A549 (cell line): ENCODE measurements around the gene PMVK. TPM values are rescaled to one million over a fixed set of nuclear protein-coding genes. Genes with fewer than 3 reads are reported as not detected.

Experiments used
- ATAC-seq, 2 experiments: fragments of 200-7000 bp in 1 of 2; fragments of >200 bp in 1 of 2; cut with Nextera tagmentation in 1 of 2; cut with Tn5 transposase in 1 of 2; 3 replicates each; pipeline versions ENCODE4 v1.8.0 to v1.9.1; 2018 to 2020; ENCODE audit warnings: mild to moderate bottlenecking in 1 of 2, moderate library complexity in 1 of 2
- CTCF ChIA-PET: fragments of 300-600 bp; sonication (Branson Sonifier 250); formaldehyde crosslinking; extraction: SDS; loops from one replicate; lab custom pipeline; 2021; ENCODE audit warnings: antibody characterized with exemption, inconsistent platforms; lab: Yijun Ruan, JAX
- POLR2A ChIA-PET: fragments of 350-600 bp; formaldehyde crosslinking; extraction: SDS; loops from one replicate; lab custom pipeline; 2021; ENCODE audit warnings: antibody characterized with exemption, inconsistent platforms; lab: Yijun Ruan, JAX
- DNase-seq, 2 experiments: peaks; one replicate each; pipeline versions ENCODE4 v3.0.0 to v3.0.0-alpha.2; 2011 to 2016; ENCODE audit warnings: low read depth in 1 of 2, low spot score in 1 of 2
- FAIRE-seq: peaks from 2 replicates; lab custom pipeline; 2011; peaks lifted over from hg19 to GRCh38; lab: Jason Lieb, UNC
- H3K27ac ChIP-seq, 2 experiments: fragments of >200 bp; sonication (Bioruptor Twin); formaldehyde crosslinking; 3 replicates each; pipeline ENCODE4 v1.5.1; 2016 to 2017
- H3K4me1 ChIP-seq: fragments of >200 bp; sonication (Bioruptor Twin); formaldehyde crosslinking; 3 replicates; pipeline ENCODE4 v1.6.1; 2016
- H3K4me2 ChIP-seq: fragments of >200 bp; sonication (Bioruptor Twin); formaldehyde crosslinking; 3 replicates; pipeline ENCODE4 v1.6.1; 2016
- H3K4me3 ChIP-seq: fragments of >200 bp; sonication (Bioruptor Twin); formaldehyde crosslinking; 3 replicates; pipeline ENCODE4 v1.5.1; 2016
- H3K9me3 ChIP-seq: fragments of >200 bp; sonication (Bioruptor Twin); formaldehyde crosslinking; 3 replicates; pipeline ENCODE4 v1.6.1; 2016
- CBX8 ChIP-seq: fragments of 200-600 bp; sonication (generic); IDR thresholded peaks from 2 replicates; pipeline ENCODE4 v1.6.1; 2016
- CEBPB ChIP-seq, 2 experiments: fragments of >200 bp in 1 of 2; sonication (Bioruptor Twin) in 1 of 2; formaldehyde crosslinking in 1 of 2; IDR thresholded peaks; 2 replicates each; pipeline ENCODE4 v1.6.1; 2012 to 2016
- CHD2 ChIP-seq: fragments of 150-350 bp; IDR thresholded peaks from 2 replicates; pipeline ENCODE4 v1.6.1; 2014; ENCODE audit warnings: low read length; ENCODE audit not compliant: partially characterized antibody
- CHD4 ChIP-seq: fragments of 200-600 bp; sonication (generic); IDR thresholded peaks from 2 replicates; pipeline ENCODE4 v1.6.1; 2016; ENCODE audit warnings: antibody characterized with exemption, mild to moderate bottlenecking, borderline replicate concordance
- E2F6 ChIP-seq: IDR thresholded peaks from 2 replicates; pipeline ENCODE4 v1.6.1; 2012; ENCODE audit warnings: low read depth, borderline replicate concordance
- EHF ChIP-seq: fragments of 250-450 bp; sonication (Bioruptor Pico); IDR thresholded peaks from 2 replicates; pipeline ENCODE4 v1.5.0; 2020; ENCODE audit warnings: mild to moderate bottlenecking
- EHMT2 ChIP-seq: fragments of 200-600 bp; sonication (generic); IDR thresholded peaks from 2 replicates; pipeline ENCODE4 v1.6.1; 2016; ENCODE audit warnings: antibody characterized with exemption, low read depth, mild to moderate bottlenecking, moderate library complexity
- GATA3 ChIP-seq: IDR thresholded peaks from 2 replicates; pipeline ENCODE4 v1.6.1; 2012; ENCODE audit warnings: borderline replicate concordance
- HOXA7 ChIP-seq: fragments of 250-450 bp; sonication (Bioruptor Pico); IDR thresholded peaks from 2 replicates; pipeline ENCODE4 v1.5.0; 2020; ENCODE audit warnings: mild to moderate bottlenecking, moderate library complexity
- HOXB13 ChIP-seq: fragments of 250-450 bp; sonication (Bioruptor Pico); IDR thresholded peaks from 2 replicates; pipeline ENCODE4 v1.5.0; 2020; ENCODE audit warnings: low read depth, mild to moderate bottlenecking, moderate library complexity
- MYC ChIP-seq: IDR thresholded peaks from 2 replicates; pipeline ENCODE4 v1.6.1; 2012; ENCODE audit warnings: mild to moderate bottlenecking, inconsistent platforms, low read length, improper control_type of control experiment, borderline replicate concordance
- NFE2L2 ChIP-seq: fragments of 150-350 bp; conservative IDR thresholded peaks from 2 replicates; pipeline ENCODE4 v1.6.1; 2014; ENCODE audit warnings: low read length
- PBX3 ChIP-seq: IDR thresholded peaks from 2 replicates; pipeline ENCODE4 v1.6.1; 2012
- PHF8 ChIP-seq: fragments of 200-600 bp; sonication (generic); IDR thresholded peaks from 2 replicates; pipeline ENCODE4 v1.6.1; 2016; ENCODE audit warnings: low read depth, mild to moderate bottlenecking, antibody characterized with exemption, moderate library complexity, borderline replicate concordance
- POLR2A ChIP-seq: IDR thresholded peaks from 2 replicates; pipeline ENCODE4 v1.6.1; 2012; ENCODE audit warnings: mild to moderate bottlenecking, low read length
- POLR2AphosphoS2 ChIP-seq: conservative IDR thresholded peaks from 2 replicates; pipeline ENCODE4 v1.6.1; 2012; ENCODE audit warnings: low read length, improper control_type of control experiment, inconsistent platforms
- RAD21 ChIP-seq, 2 experiments: fragments of >200 bp in 1 of 2; sonication (Bioruptor Twin) in 1 of 2; formaldehyde crosslinking in 1 of 2; IDR thresholded peaks in 1 of 2; conservative IDR thresholded peaks in 1 of 2; 2 replicates in 1 of 2; 3 replicates in 1 of 2; pipeline ENCODE4 v1.6.1; 2012 to 2018; ENCODE audit warnings: inconsistent platforms in 1 of 2
- RARB ChIP-seq: fragments of 250-450 bp; sonication (Bioruptor Pico); IDR thresholded peaks from 2 replicates; pipeline ENCODE4 v1.8.0; 2021; ENCODE audit warnings: mild to moderate bottlenecking, moderate library complexity
- RCOR1 ChIP-seq: fragments of 150-350 bp; IDR thresholded peaks from 2 replicates; pipeline ENCODE4 v1.6.1; 2014; ENCODE audit warnings: antibody characterized with exemption, low read length, low read depth
- RNF2 ChIP-seq: fragments of 200-600 bp; sonication (generic); IDR thresholded peaks from 2 replicates; pipeline ENCODE4 v1.6.1; 2016; ENCODE audit warnings: low read depth, mild to moderate bottlenecking, antibody characterized with exemption, moderate library complexity, borderline replicate concordance
- SMC3 ChIP-seq: fragments of >200 bp; sonication (Bioruptor Twin); formaldehyde crosslinking; IDR thresholded peaks from 3 replicates; pipeline ENCODE4 v1.6.1; 2018; ENCODE audit warnings: inconsistent platforms
- TFCP2L1 ChIP-seq: fragments of 250-450 bp; sonication (Bioruptor Pico); IDR thresholded peaks from 2 replicates; pipeline ENCODE4 v1.5.0; 2021; ENCODE audit warnings: mild to moderate bottlenecking
- TP53 ChIP-seq: fragments of 250-450 bp; sonication (Bioruptor Pico); IDR thresholded peaks from 2 replicates; pipeline ENCODE4 v1.5.0; 2021; ENCODE audit warnings: mild to moderate bottlenecking, moderate library complexity
- ZNF302 ChIP-seq: fragments of 250-450 bp; sonication (Bioruptor Pico); IDR thresholded peaks from 2 replicates; pipeline ENCODE4 v1.9.0; 2021; ENCODE audit warnings: inconsistent platforms, mild to moderate bottlenecking, moderate library complexity
- ZSCAN20 ChIP-seq: fragments of 250-450 bp; sonication (Bioruptor Pico); IDR thresholded peaks from 2 replicates; pipeline ENCODE4 v1.8.0; 2022; ENCODE audit warnings: mild to moderate bottlenecking, moderate library complexity
- WGBS: methylation state at CpG from one replicate; pipeline ENCODE4 v1.1.6; 2017; ENCODE audit errors: missing lambda C conversion rate; 5-methylcytosine and 5-hydroxymethylcytosine counted together
- polyA plus RNA-seq, 4 experiments: library from polyadenylated mRNA; depleted of rRNA in 3 of 4; stranded (reverse); fragments of >200 nt; fragmentation: RNase III in 1 of 4; extraction: RNeasy Plus Mini Kit Qiagen cat#74134 plus additional on column Dnase treatment in 1 of 4; gene quantifications; 2 replicates in 3 of 4; 3 replicates in 1 of 4; pipeline ENCODE4 v1.2.3, GENCODE V29; 2011 to 2017
- TF ChIP-seq, protein P1 (sequence below): fragments of >200 bp; sonication (Bioruptor Twin); formaldehyde crosslinking; IDR thresholded peaks from 3 replicates; pipeline ENCODE4 v1.6.1; 2016
- TF ChIP-seq, protein P2 (sequence below): fragments of 250-450 bp; sonication (Bioruptor Pico); IDR thresholded peaks from 2 replicates; pipeline ENCODE4 v1.5.0; 2020; ENCODE audit warnings: low read depth, mild to moderate bottlenecking, moderate library complexity

PMVK gene
- polyA plus RNA-seq, 2 of the 4 experiments (the other 2 are of a cell fraction) = 35.7 to 52.0 TPM

DNA sequence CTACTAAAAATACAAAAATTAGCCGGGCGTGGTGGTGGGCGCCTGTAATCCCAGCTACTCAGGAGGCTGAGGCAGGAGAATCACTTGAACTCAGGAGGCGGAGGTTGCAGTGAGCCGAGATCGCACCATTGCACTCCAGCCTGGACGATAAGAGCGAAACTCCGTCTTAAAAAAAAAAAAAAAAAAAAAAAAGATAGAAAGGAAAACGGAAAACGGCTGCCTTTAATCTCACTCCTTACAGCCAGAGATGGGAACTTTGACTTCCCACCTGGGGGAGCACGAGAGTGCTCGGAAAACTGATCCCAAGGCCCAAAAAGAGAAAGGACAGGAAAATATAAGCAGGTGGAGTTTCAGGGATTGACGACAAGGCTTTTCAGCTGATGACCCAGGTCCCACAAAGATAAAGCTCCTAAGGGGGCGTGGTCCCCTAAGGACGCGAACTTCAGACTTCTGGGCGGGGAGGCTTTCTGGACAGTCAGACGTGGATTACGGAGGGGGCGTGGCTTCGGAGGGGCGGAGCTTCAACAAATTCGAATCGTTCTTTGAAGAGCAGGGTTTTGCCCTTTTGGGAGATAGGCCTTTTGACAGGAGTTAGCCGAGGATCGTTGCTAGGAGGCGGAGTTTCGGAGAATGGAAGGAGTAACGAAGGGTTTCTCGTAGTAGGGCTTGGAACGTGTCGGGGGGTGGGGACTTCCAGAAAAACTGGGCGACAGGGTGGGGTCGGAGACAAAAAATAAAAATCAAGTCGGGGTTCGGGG lies 37.0 kb upstream of the PMVK start:
- Histone ChIP-seq H3K4me2 (peak overlapping the region; percentile 99), H3K9me3 (no peaks in the 10 kb centered on the region), H3K4me3 (peak overlapping the region; percentile 65), H3K4me1 (peaks cover 42% of the 10 kb centered on the region), H3K27ac (peak overlapping the region; percentile 98 to 100)
- POLR2A ChIA-PET = interaction anchor here (0.6 to 6.3 kb wide), 18 partner anchors 9 to 378 kb away, joined by 3 to 91 read pairs (median 8); partner anchors contain the start of genes ADAM15, FLAD1, LENEP and PBXIP1
- 2% methylated on average over 37 of the region's 37 CpGs for WGBS
- CTCF ChIA-PET = no interaction called here
- ATAC-seq (peak; percentile 19), FAIRE-seq (no peak), DNase-seq (peak; percentile 88 to 99)
- TF ChIP-seq POLR2AphosphoS2 (no peak), GATA3 (peak; percentile 50; the same call in 1 of the 2 replicates), PBX3 (peak; percentile 52; the same call in 1 of the 2 replicates), POLR2A (peak; percentile 23), NFE2L2 (no peak), TFCP2L1 (CRISPR knock-in tag) (no peak), MYC (peak; percentile 52; the same call in 1 of the 2 replicates), CHD2 (peak; percentile 33), TP53 (no peak), E2F6 (no peak; the same call in 1 of the 2 replicates), PHF8 (peak; percentile 6; the same call in 1 of the 2 replicates), EHMT2 (no peak)
- TF ChIP-seq, protein P1, sequence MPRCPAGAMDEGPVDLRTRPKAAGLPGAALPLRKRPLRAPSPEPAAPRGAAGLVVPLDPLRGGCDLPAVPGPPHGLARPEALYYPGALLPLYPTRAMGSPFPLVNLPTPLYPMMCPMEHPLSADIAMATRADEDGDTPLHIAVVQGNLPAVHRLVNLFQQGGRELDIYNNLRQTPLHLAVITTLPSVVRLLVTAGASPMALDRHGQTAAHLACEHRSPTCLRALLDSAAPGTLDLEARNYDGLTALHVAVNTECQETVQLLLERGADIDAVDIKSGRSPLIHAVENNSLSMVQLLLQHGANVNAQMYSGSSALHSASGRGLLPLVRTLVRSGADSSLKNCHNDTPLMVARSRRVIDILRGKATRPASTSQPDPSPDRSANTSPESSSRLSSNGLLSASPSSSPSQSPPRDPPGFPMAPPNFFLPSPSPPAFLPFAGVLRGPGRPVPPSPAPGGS = 0 out of 3 replicates have a peak, but pooled peaks have one; percentile 1

- ChIA-PET CTCF (interaction anchor here (0.7 to 2.2 kb wide), 2 partner anchors 112 to 119 kb away, joined by 3 to 7 read pairs; no protein-coding TSS in a partner anchor), POLR2A (interaction anchor here (0.6 to 6.3 kb wide), 15 partner anchors 11 to 239 kb away, joined by 3 to 91 read pairs (median 11); partner anchors contain the start of genes ADAM15, FLAD1, LENEP and PBXIP1)
- 2% methylated on average over 18 of the region's 18 CpGs for WGBS
- H3K9me3 ChIP-seq = no peaks in the 10 kb centered on the region
- ATAC-seq = peak; percentile 20 to 48
- H3K27ac ChIP-seq = peak overlapping the region; percentile 98 to 100
- no peak for FAIRE-seq
- peak overlapping the region; percentile 99 for H3K4me2 ChIP-seq
- H3K4me1 ChIP-seq = peaks cover 47% of the 10 kb centered on the region
- H3K4me3 ChIP-seq = peak overlapping the region; percentile 65
- peak; percentile 85 to 97 for DNase-seq
- TF ChIP-seq HOXB13 (CRISPR knock-in tag) (0 out of 2 replicates have a peak, but pooled peaks have one; percentile 38), RAD21 (conservative IDR thresholded peaks at IDR 0.05 in 1 of 2, IDR thresholded peaks at IDR 0.05 in 1 of 2) (no peak), ZSCAN20 (CRISPR knock-in tag) (no peak), CHD4 (no peak), ZNF302 (CRISPR knock-in tag) (no peak), RARB (peak; percentile 69), HOXA7 (CRISPR knock-in tag) (peak; percentile 91; the same call in 1 of the 2 replicates), CBX8 (no peak), RNF2 (no peak), POLR2AphosphoS2 (0 out of 2 replicates have a peak, but pooled peaks have one; percentile 6), SMC3 (no peak), POLR2A (no peak; the same call in 1 of the 2 replicates), CEBPB (IDR thresholded peaks at IDR 0.05) (peak; percentile 60 to 90; a peak in 3 of 4 replicates), RCOR1 (no peak), PHF8 (0 out of 2 replicates have a peak, but pooled peaks have one; percentile 29), PBX3 (0 out of 2 replicates have a peak, but pooled peaks have one; percentile 39), EHF (CRISPR knock-in tag) (no peak), E2F6 (peak; percentile 96)
- TF ChIP-seq, protein P2, sequence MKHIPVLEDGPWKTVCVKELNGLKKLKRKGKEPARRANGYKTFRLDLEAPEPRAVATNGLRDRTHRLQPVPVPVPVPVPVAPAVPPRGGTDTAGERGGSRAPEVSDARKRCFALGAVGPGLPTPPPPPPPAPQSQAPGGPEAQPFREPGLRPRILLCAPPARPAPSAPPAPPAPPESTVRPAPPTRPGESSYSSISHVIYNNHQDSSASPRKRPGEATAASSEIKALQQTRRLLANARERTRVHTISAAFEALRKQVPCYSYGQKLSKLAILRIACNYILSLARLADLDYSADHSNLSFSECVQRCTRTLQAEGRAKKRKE (CRISPR knock-in tag) = no peak
Measured at GRCh38 chr1:154972517-154973343, 36.2 kb upstream of the PMVK start.
